ENCODE results near the gene RPL22L1.

Gene RPL22L1

DNA sequence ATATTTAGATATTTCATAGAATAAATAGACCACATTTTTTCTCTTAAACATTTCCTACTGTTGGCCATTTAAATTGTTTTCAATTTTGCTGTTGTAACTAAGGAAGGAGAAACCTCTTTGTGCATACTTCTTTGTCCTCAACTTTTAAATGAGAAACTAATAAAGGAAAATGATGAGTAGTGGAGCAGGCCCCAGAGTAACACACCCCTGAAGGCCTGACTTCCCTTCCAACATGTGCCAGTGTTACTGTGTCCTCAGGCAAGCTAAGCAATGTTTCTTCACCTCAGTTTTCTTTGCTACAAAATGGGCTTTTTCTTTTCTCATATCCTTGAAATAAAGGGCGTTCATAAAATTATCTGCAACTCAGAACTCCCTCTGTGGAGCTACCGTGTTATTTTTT lies 53.7 kb downstream of the RPL22L1 start:
- ATAC-seq (ENCODE audit: low read depth) (no peak), DNase-seq (ENCODE audit: low spot score) (no peak)
- TF ChIP-seq CTCF (IDR thresholded peaks at IDR 0.05; ENCODE audit: poor library complexity, severe bottlenecking), result no peak
- Histone ChIP-seq H3K4me3 (ENCODE audit: severe bottlenecking) (no peak overlapping the region), H3K4me1 (ENCODE audit: insufficient read depth, poor library complexity, severe bottlenecking) (peaks cover 14% of the 10 kb centered on the region), H3K27ac (ENCODE audit: poor library complexity, severe bottlenecking) (no peak overlapping the region), H3K9me3 (ENCODE audit: severe bottlenecking) (no peaks in the 10 kb centered on the region), H3K36me3 (ENCODE audit: low read depth) (no peaks in the 10 kb centered on the region), H3K27me3 (ENCODE audit: insufficient read depth, poor library complexity, severe bottlenecking) (no peaks in the 10 kb centered on the region)

- Histone ChIP-seq H3K4me1 (ENCODE audit: insufficient read depth, poor library complexity, severe bottlenecking) (peaks cover 18% of the 10 kb centered on the region), H3K36me3 (ENCODE audit: low read depth) (no peaks in the 10 kb centered on the region), H3K27me3 (ENCODE audit: insufficient read depth, poor library complexity, severe bottlenecking) (no peaks in the 10 kb centered on the region), H3K4me3 (ENCODE audit: severe bottlenecking) (no peak overlapping the region), H3K9me3 (ENCODE audit: severe bottlenecking) (no peaks in the 10 kb centered on the region), H3K27ac (ENCODE audit: poor library complexity, severe bottlenecking) (no peak overlapping the region)
- DNase-seq (ENCODE audit: low spot score), result no peak
- TF ChIP-seq CTCF (IDR thresholded peaks at IDR 0.05; ENCODE audit: poor library complexity, severe bottlenecking), result no peak
- ATAC-seq (ENCODE audit: low read depth), result no peak
Observed at GRCh38 chr3:170815936-170816335, 54.1 kb downstream of the RPL22L1 start.

GRCh38 chr3:170815340-170815739 lies 54.7 kb downstream of the RPL22L1 start:
- Histone ChIP-seq H3K4me1 (ENCODE audit: insufficient read depth, poor library complexity, severe bottlenecking) (peaks cover 24% of the 10 kb centered on the region), H3K9me3 (ENCODE audit: severe bottlenecking) (no peaks in the 10 kb centered on the region), H3K27me3 (ENCODE audit: insufficient read depth, poor library complexity, severe bottlenecking) (no peaks in the 10 kb centered on the region), H3K36me3 (ENCODE audit: low read depth) (no peaks in the 10 kb centered on the region), H3K27ac (ENCODE audit: poor library complexity, severe bottlenecking) (no peak overlapping the region), H3K4me3 (ENCODE audit: severe bottlenecking) (no peak overlapping the region)
- DNase-seq (ENCODE audit: low spot score), result no peak
- peak; percentile 75 for ATAC-seq (ENCODE audit: low read depth)
- no peak for TF ChIP-seq CTCF (IDR thresholded peaks at IDR 0.05; ENCODE audit: poor library complexity, severe bottlenecking)
